SK-N-SH treated with all-trans-retinoic acid at 6 μM for 48 hours (cell line): ENCODE measurements around the gene TNPO3.

Experiments used
- ATAC-seq: fragments of 200-7000 bp; cut with Tn5 transposase; 3 replicates; pipeline ENCODE4 v1.9.1; 2020; ENCODE audit warnings: mild to moderate bottlenecking, moderate library complexity
- ARNTL ChIP-seq: fragments of 450-650 bp; formaldehyde crosslinking; IDR thresholded peaks from 2 replicates; pipeline ENCODE4 v1.5.0; 2020; ENCODE audit warnings: low read depth, mild to moderate bottlenecking, moderate library complexity, borderline replicate concordance
- BACH2 ChIP-seq: fragments of 250-450 bp; sonication (Bioruptor Pico); IDR thresholded peaks from 2 replicates; pipeline ENCODE4 v1.9.0; 2021; ENCODE audit warnings: mild to moderate bottlenecking, borderline replicate concordance
- CREB5 ChIP-seq: fragments of 250-450 bp; sonication (Bioruptor Pico); IDR thresholded peaks from 2 replicates; pipeline ENCODE4 v1.5.1; 2020; ENCODE audit warnings: low read depth, mild to moderate bottlenecking, moderate library complexity
- CSDC2 ChIP-seq: fragments of 250-450 bp; sonication (Bioruptor Pico); IDR thresholded peaks from 2 replicates; pipeline ENCODE4 v1.5.0; 2020; ENCODE audit warnings: mild to moderate bottlenecking, moderate library complexity
- CSRNP3 ChIP-seq: fragments of 250-450 bp; sonication (Bioruptor Pico); IDR thresholded peaks from 2 replicates; pipeline ENCODE4 v1.5.1; 2021; ENCODE audit warnings: mild to moderate bottlenecking, moderate library complexity
- ESRRG ChIP-seq: fragments of 250-450 bp; sonication (Bioruptor Pico); IDR thresholded peaks from 2 replicates; pipeline ENCODE4 v1.6.1; 2021; ENCODE audit warnings: mild to moderate bottlenecking
- GLIS3 ChIP-seq: fragments of 250-450 bp; sonication (Bioruptor Pico); IDR thresholded peaks from 2 replicates; pipeline ENCODE4 v1.5.0; 2020; ENCODE audit warnings: mild to moderate bottlenecking, moderate library complexity
- ISL1 ChIP-seq: fragments of 250-450 bp; sonication (Bioruptor Pico); IDR thresholded peaks from 2 replicates; pipeline ENCODE4 v2.1.2; 2022; ENCODE audit warnings: mild to moderate bottlenecking, moderate library complexity
- OSR1 ChIP-seq: fragments of 250-450 bp; sonication (Bioruptor Pico); IDR thresholded peaks from 2 replicates; pipeline ENCODE4 v1.8.0; 2022; ENCODE audit warnings: moderate library complexity, mild to moderate bottlenecking, inconsistent platforms
- POU6F1 ChIP-seq: fragments of 250-450 bp; sonication (Bioruptor Pico); IDR thresholded peaks from 2 replicates; pipeline ENCODE4 v1.8.0; 2021; ENCODE audit warnings: low read depth, mild to moderate bottlenecking, moderate library complexity, borderline replicate concordance
- PPARA ChIP-seq: fragments of 250-450 bp; sonication (Bioruptor Pico); IDR thresholded peaks from 2 replicates; pipeline ENCODE4 v1.5.0; 2020; ENCODE audit warnings: mild to moderate bottlenecking, borderline replicate concordance
- RARB ChIP-seq: fragments of 250-450 bp; sonication (Bioruptor Pico); IDR thresholded peaks from 2 replicates; pipeline ENCODE4 v1.8.0; 2021; ENCODE audit warnings: mild to moderate bottlenecking, moderate library complexity
- SNAI2 ChIP-seq: fragments of 250-450 bp; sonication (Bioruptor Pico); IDR thresholded peaks from 2 replicates; pipeline ENCODE4 v1.5.0; 2020; ENCODE audit warnings: mild to moderate bottlenecking, moderate library complexity
- TCF4 ChIP-seq: fragments of 250-450 bp; sonication (Bioruptor Pico); IDR thresholded peaks from 2 replicates; pipeline ENCODE4 v1.8.0; 2021; ENCODE audit warnings: mild to moderate bottlenecking, moderate library complexity, borderline replicate concordance
- TOX ChIP-seq: fragments of 250-450 bp; sonication (Bioruptor Pico); IDR thresholded peaks from 2 replicates; pipeline ENCODE4 v1.8.0; 2021; ENCODE audit warnings: mild to moderate bottlenecking, moderate library complexity, borderline replicate concordance
- TSHZ2 ChIP-seq: fragments of 250-450 bp; sonication (Bioruptor Pico); IDR thresholded peaks from 2 replicates; pipeline ENCODE4 v1.5.0; 2020; ENCODE audit warnings: mild to moderate bottlenecking, moderate library complexity
- ZC3H10 ChIP-seq: fragments of 250-450 bp; sonication (Bioruptor Pico); IDR thresholded peaks from 2 replicates; pipeline ENCODE4 v1.5.1; 2021; ENCODE audit warnings: mild to moderate bottlenecking, moderate library complexity
- ZFP3 ChIP-seq: fragments of 250-450 bp; sonication (Bioruptor Pico); IDR thresholded peaks from 2 replicates; pipeline ENCODE4 v1.5.0; 2020; ENCODE audit warnings: mild to moderate bottlenecking, moderate library complexity
- ZFP30 ChIP-seq: fragments of 450-650 bp; formaldehyde crosslinking; IDR thresholded peaks from 2 replicates; pipeline ENCODE4 v1.5.0; 2022; ENCODE audit warnings: mild to moderate bottlenecking, moderate library complexity
- ZNF565 ChIP-seq: fragments of 450-650 bp; formaldehyde crosslinking; conservative IDR thresholded peaks from 2 replicates; pipeline ENCODE4 v1.5.0; 2020; ENCODE audit warnings: low read depth, mild to moderate bottlenecking, moderate library complexity
- ZNF70 ChIP-seq: fragments of 450-650 bp; formaldehyde crosslinking; IDR thresholded peaks from 2 replicates; pipeline ENCODE4 v1.5.0; 2020; ENCODE audit warnings: mild to moderate bottlenecking, moderate library complexity
- ZNF8 ChIP-seq: fragments of 450-650 bp; formaldehyde crosslinking; IDR thresholded peaks from 2 replicates; pipeline ENCODE4 v1.5.0; 2020; ENCODE audit warnings: mild to moderate bottlenecking, moderate library complexity

Gene TNPO3

GRCh38 chr7:128918016-128918665 is 136.8 kb downstream of the TNPO3 start:
- no peak for ATAC-seq
- no peak for TF ChIP-seq OSR1 (CRISPR knock-in tag)
- no peak for TF ChIP-seq POU6F1 (CRISPR knock-in tag)
- TF ChIP-seq CSDC2 (CRISPR knock-in tag): no peak
- no peak for TF ChIP-seq RARB (CRISPR knock-in tag)
- TF ChIP-seq BACH2 (CRISPR knock-in tag): no peak
- TF ChIP-seq ZC3H10 (CRISPR knock-in tag): no peak
- TF ChIP-seq ZNF565 (CRISPR knock-in tag): no peak
- no peak for TF ChIP-seq ZFP30
- TF ChIP-seq ISL1 (CRISPR knock-in tag): no peak
- no peak for TF ChIP-seq SNAI2 (CRISPR knock-in tag)
- no peak for TF ChIP-seq ESRRG (CRISPR knock-in tag)
- TF ChIP-seq TOX (CRISPR knock-in tag): no peak

- ATAC-seq: no peak
- TF ChIP-seq ARNTL (CRISPR knock-in tag) (no peak), SNAI2 (CRISPR knock-in tag) (no peak), BACH2 (CRISPR knock-in tag) (no peak), OSR1 (CRISPR knock-in tag) (no peak), ZFP30 (no peak), ZFP3 (CRISPR knock-in tag) (no peak), ESRRG (CRISPR knock-in tag) (no peak), PPARA (CRISPR knock-in tag) (no peak), RARB (CRISPR knock-in tag) (no peak), GLIS3 (CRISPR knock-in tag) (no peak), TCF4 (CRISPR knock-in tag) (no peak), CSDC2 (CRISPR knock-in tag) (no peak), CREB5 (no peak), ZNF70 (CRISPR knock-in tag) (no peak), ZNF565 (CRISPR knock-in tag) (no peak), TOX (CRISPR knock-in tag) (no peak), POU6F1 (CRISPR knock-in tag) (no peak), TSHZ2 (CRISPR knock-in tag) (no peak)
These were observed 137.8 kb downstream of the TNPO3 start for GRCh38 chr7:128917122-128917521.

GRCh38 chr7:128916643-128916915 is 138.3 kb downstream of the TNPO3 start:
- TF ChIP-seq RARB (CRISPR knock-in tag) (no peak), ZNF8 (CRISPR knock-in tag) (no peak), BACH2 (CRISPR knock-in tag) (no peak), CSRNP3 (CRISPR knock-in tag) (no peak), TOX (CRISPR knock-in tag) (no peak), CSDC2 (CRISPR knock-in tag) (no peak), SNAI2 (CRISPR knock-in tag) (no peak), ARNTL (CRISPR knock-in tag) (no peak), ZFP3 (CRISPR knock-in tag) (no peak)
- no peak for ATAC-seq
